Dermis lymphatic vessel endothelial cell (primary cell): ENCODE data around the gene HCN4. TPM values are rescaled to one million over a fixed set of nuclear protein-coding genes. Genes with fewer than 3 reads are reported as not detected.

Experiments
- total RNA-seq: library from RNA; depleted of rRNA; stranded (reverse); fragments of >200 nt; gene quantifications from 2 replicates; pipeline ENCODE4 v1.2.1, GENCODE V29; 2014

HCN4 gene
- total RNA-seq: not detected in 2 replicates

GRCh38 chr15:73368301-73369136, at the start of gene HCN4:
Gene HCN4, minus strand, starts transcription at chr15:73368958. Its CDS starts 688 bp downstream, at chr15:73368270.

Other genes with a start within 250 kb of the HCN4 start
- gene REC114, start 74.2 kb upstream of the HCN4 start, total RNA-seq: not detected in 2 replicates